ENCODE data around the gene USP21. TPM values are rescaled to one million over a fixed set of nuclear protein-coding genes. Genes with fewer than 3 reads are reported as not detected.

Gene USP21
- total and polyA plus RNA-seq, 9 of the 15 experiments (the other 6 are each of a cell fraction or from before 2014, with no cell fraction given), result 4.9 to 52.4 (median 21.6) TPM

DNA sequence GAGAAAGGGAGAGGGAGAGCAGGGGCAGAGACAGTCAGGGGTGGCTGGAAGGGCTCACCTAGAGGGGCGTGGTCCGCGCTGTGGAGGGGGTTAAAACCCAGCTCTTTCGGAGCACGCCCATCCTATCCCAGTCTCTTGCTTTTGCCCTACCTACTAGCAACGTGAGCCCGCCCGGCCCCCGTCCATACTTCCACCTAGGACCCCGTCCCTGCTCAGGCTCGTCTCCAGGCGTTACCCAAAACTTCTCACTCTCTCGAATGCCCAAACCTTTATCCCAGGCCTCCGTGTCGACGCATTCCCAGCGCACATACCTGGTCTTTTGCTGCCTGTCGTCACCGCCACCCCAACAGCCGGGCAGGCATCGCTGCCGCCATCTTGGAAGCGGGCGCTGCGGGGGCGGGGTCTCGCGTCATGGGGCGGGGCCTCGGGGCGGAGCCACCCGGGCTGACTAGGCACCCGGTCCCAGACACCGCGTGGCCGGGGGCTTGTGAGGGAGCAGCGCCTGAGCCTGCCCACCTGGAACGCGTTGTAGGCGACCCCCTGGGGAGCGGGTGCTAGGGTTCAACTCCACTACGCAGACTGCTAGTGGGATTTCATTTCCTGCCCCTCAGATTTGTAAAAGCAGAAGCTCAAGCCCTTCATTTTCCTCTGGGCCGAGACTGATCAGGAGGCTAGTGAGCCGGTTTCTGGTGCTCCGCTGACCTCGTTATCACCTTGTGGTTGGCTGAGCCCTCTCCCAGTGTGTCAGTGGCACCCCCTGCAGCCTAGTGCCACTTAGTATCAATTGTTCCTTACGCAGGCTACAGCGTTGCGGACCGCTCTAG, 18.0 kb downstream of the USP21 start, which contains the start of gene B4GALT3:
Gene B4GALT3 (minus strand): TSS at position 396 of the 824 bp plus-strand sequence. CDS start 1,447 bp downstream, outside the sequence.
- Histone ChIP-seq H3K79me2 (ENCODE audit: control insufficient read depth, insufficient read depth, low read length) (peaks cover 26% of the 10 kb centered on the region), H4K20me1 (replicated peaks; ENCODE audit: control insufficient read depth, insufficient read depth, low read length) (no peaks in the 10 kb centered on the region), H3K9ac (ENCODE audit: insufficient read depth in 1 of 2, low read depth in 2 of 2, low read length in 2 of 2) (peak within 1 kb of the TSS; percentile 87 to 96), H3K4me3 (peak within 1 kb of the TSS; percentile 90), H2AFZ (ENCODE audit: low read depth, low read length) (peak within 1 kb of the TSS; percentile 98), H3K36me3 (ENCODE audit: control insufficient read depth, insufficient read depth, low read length) (peaks cover 40% of the 10 kb centered on the region), H3K4me1 (replicated peaks in 1 of 2; ENCODE audit: control insufficient read depth in 2 of 2, insufficient read depth in 2 of 2, low read length in 2 of 2) (peaks cover 25 to 42% of the 10 kb centered on the region in 2 experiments; a peak in 4 of 5 replicates), H3K9me3 (replicated peaks; ENCODE audit: control insufficient read depth, insufficient read depth, low read depth, low read length) (no peaks in the 10 kb centered on the region), H3K9me1 (ENCODE audit: control insufficient read depth, insufficient read depth, low read length) (no peaks in the 10 kb centered on the region), H3K4me2 (ENCODE audit: insufficient read depth, low read length) (peak within 1 kb of the TSS; percentile 99), H3K27me3 (ENCODE audit: control insufficient read depth in 2 of 2, insufficient read depth in 2 of 2, low read length in 2 of 2) (no peaks in the 10 kb centered on the region), H3K27ac (ENCODE audit: extremely low read depth, low read depth, low read length) (peak within 1 kb of the TSS; percentile 96)
- FAIRE-seq, result peak; percentile 97
- in situ Hi-C loops (cut with MboI) (no loop called here), intact Hi-C loops (cut with micrococcal nuclease) (loop anchor here (1.0 to 10.0 kb wide), 6 partner anchors 11 to 343 kb away; partner anchors contain the start of genes PPOX and USP21)
- POLR2A ChIA-PET, result interaction anchor here (0.6 to 2.3 kb wide), 12 partner anchors 9 to 142 kb away, joined by 3 to 33 read pairs (median 3); partner anchors contain the start of genes NDUFS2 and PPOX
- under 1% methylated on average over 25 of the region's 50 CpGs for WGBS (ENCODE audit: insufficient coverage, low coverage, missing lambda C conversion rate)
- DNase-seq (ENCODE audit: extremely low read depth in 1 of 4, low spot score in 3 of 4), result peak; percentile 91 to 98 (median 98)
- CTCF ChIA-PET (ENCODE audit: low intra/inter-chr PET ratio), result interaction anchor here (0.7 to 1.7 kb wide), 3 partner anchors 105 to 204 kb away, joined by 3 to 4 read pairs (median 3); no protein-coding TSS in a partner anchor
- TSS peak; percentile 95 for BruUV-seq (replicated peaks)
- peak; percentile 94 for ATAC-seq
- peak; percentile 92 for TF ChIP-seq TAF7 (tag; IDR thresholded peaks at IDR 0.05)
- peak; percentile 46 to 68; a peak in 2 of 4 replicates for TF ChIP-seq TBL1XR1 (IDR thresholded peaks at IDR 0.05; ENCODE audit: low read length in 2 of 2)
- TF ChIP-seq C11orf30 (IDR thresholded peaks at IDR 0.05; ENCODE audit: low read depth), result peak; percentile 62
- TF ChIP-seq, protein P1, sequence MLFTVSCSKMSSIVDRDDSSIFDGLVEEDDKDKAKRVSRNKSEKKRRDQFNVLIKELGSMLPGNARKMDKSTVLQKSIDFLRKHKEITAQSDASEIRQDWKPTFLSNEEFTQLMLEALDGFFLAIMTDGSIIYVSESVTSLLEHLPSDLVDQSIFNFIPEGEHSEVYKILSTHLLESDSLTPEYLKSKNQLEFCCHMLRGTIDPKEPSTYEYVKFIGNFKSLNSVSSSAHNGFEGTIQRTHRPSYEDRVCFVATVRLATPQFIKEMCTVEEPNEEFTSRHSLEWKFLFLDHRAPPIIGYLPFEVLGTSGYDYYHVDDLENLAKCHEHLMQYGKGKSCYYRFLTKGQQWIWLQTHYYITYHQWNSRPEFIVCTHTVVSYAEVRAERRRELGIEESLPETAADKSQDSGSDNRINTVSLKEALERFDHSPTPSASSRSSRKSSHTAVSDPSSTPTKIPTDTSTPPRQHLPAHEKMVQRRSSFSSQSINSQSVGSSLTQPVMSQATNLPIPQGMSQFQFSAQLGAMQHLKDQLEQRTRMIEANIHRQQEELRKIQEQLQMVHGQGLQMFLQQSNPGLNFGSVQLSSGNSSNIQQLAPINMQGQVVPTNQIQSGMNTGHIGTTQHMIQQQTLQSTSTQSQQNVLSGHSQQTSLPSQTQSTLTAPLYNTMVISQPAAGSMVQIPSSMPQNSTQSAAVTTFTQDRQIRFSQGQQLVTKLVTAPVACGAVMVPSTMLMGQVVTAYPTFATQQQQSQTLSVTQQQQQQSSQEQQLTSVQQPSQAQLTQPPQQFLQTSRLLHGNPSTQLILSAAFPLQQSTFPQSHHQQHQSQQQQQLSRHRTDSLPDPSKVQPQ (CRISPR knock-in tag; IDR thresholded peaks at IDR 0.05; ENCODE audit: borderline replicate concordance), result no peak
- TF ChIP-seq, protein P2, sequence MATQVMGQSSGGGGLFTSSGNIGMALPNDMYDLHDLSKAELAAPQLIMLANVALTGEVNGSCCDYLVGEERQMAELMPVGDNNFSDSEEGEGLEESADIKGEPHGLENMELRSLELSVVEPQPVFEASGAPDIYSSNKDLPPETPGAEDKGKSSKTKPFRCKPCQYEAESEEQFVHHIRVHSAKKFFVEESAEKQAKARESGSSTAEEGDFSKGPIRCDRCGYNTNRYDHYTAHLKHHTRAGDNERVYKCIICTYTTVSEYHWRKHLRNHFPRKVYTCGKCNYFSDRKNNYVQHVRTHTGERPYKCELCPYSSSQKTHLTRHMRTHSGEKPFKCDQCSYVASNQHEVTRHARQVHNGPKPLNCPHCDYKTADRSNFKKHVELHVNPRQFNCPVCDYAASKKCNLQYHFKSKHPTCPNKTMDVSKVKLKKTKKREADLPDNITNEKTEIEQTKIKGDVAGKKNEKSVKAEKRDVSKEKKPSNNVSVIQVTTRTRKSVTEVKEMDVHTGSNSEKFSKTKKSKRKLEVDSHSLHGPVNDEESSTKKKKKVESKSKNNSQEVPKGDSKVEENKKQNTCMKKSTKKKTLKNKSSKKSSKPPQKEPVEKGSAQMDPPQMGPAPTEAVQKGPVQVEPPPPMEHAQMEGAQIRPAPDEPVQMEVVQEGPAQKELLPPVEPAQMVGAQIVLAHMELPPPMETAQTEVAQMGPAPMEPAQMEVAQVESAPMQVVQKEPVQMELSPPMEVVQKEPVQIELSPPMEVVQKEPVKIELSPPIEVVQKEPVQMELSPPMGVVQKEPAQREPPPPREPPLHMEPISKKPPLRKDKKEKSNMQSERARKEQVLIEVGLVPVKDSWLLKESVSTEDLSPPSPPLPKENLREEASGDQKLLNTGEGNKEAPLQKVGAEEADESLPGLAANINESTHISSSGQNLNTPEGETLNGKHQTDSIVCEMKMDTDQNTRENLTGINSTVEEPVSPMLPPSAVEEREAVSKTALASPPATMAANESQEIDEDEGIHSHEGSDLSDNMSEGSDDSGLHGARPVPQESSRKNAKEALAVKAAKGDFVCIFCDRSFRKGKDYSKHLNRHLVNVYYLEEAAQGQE (IDR thresholded peaks at IDR 0.05; ENCODE audit: borderline replicate concordance), result peak; percentile 84
- TF ChIP-seq, protein P2 (CRISPR knock-in tag; IDR thresholded peaks at IDR 0.05; ENCODE audit: low read depth), result no peak
- no peak for TF ChIP-seq NFIX (CRISPR knock-in tag; IDR thresholded peaks at IDR 0.05; ENCODE audit: low read depth)
- TF ChIP-seq EP300 (IDR thresholded peaks at IDR 0.05; ENCODE audit: low read length), result peak; percentile 61
- TF ChIP-seq HCFC1 (IDR thresholded peaks at IDR 0.05; ENCODE audit: low read depth, low read length), result peak; percentile 73
- TF ChIP-seq ARID1B (IDR thresholded peaks at IDR 0.05), result peak; percentile 56; the same call in 1 of the 2 replicates
- TF ChIP-seq ZSCAN32 (CRISPR knock-in tag; IDR thresholded peaks at IDR 0.05), result no peak
